HEK293 (cell line): ENCODE data around the gene DUSP2.

Experiments used
- CTCF ChIA-PET: fragments of 350-600 bp; formaldehyde crosslinking; extraction: SDS; loops from one replicate; lab custom pipeline; 2021; ENCODE audit warnings: antibody characterized with exemption; lab: Yijun Ruan, JAX
- POLR2A ChIA-PET: fragments of 300-600 bp; formaldehyde crosslinking; extraction: SDS; loops from one replicate; lab custom pipeline; 2020; ENCODE audit warnings: antibody characterized with exemption, inconsistent platforms; lab: Yijun Ruan, JAX
- H3K27ac ChIP-seq: fragments of 200-500 bp; sonication (Bioruptor generic); 2 replicates; pipeline ENCODE4 v1.5.1; 2014; ENCODE audit warnings: low read depth, low read length, control low read depth, inconsistent platforms; ENCODE audit errors: extremely low read depth
- H3K36me3 ChIP-seq, 2 experiments: fragments of 200-500 bp in 1 of 2; sonication (Bioruptor generic) in 1 of 2; 1 replicate in 1 of 2; 2 replicates in 1 of 2; pipeline ENCODE4 v1.5.1; 2014 to 2017; ENCODE audit warnings: inconsistent platforms in 2 of 2, low read length in 2 of 2; ENCODE audit not compliant: control insufficient read depth in 2 of 2, insufficient read depth in 1 of 2
- H3K4me1 ChIP-seq: fragments of 200-500 bp; sonication (Bioruptor generic); 2 replicates; pipeline ENCODE4 v1.5.1; 2014; ENCODE audit warnings: mild to moderate bottlenecking, low read length, inconsistent platforms; ENCODE audit not compliant: control insufficient read depth, insufficient read depth
- H3K4me3 ChIP-seq: 2 replicates; pipeline ENCODE4 v1.5.1; 2011; ENCODE audit warnings: low read depth, mild to moderate bottlenecking, control low read depth, low read length, moderate library complexity
- H3K9me3 ChIP-seq: fragments of 200-500 bp; sonication (Bioruptor generic); 2 replicates; pipeline ENCODE4 v1.5.1; 2014; ENCODE audit warnings: low read depth, low read length, inconsistent platforms; ENCODE audit not compliant: control insufficient read depth, insufficient read depth
- AEBP2 ChIP-seq: fragments of 450-650 bp; formaldehyde crosslinking; IDR thresholded peaks from 2 replicates; pipeline ENCODE4 v1.5.1; 2016; ENCODE audit warnings: missing biosample characterization, missing genetic modification characterization, borderline replicate concordance
- BCL11A ChIP-seq: fragments of 450-650 bp; formaldehyde crosslinking; IDR thresholded peaks from 2 replicates; pipeline ENCODE4 v1.5.1; 2016; ENCODE audit warnings: low read depth, missing biosample characterization, missing genetic modification characterization
- GFI1B ChIP-seq: fragments of 450-650 bp; formaldehyde crosslinking; IDR thresholded peaks from 2 replicates; pipeline ENCODE4 v1.5.1; 2016; ENCODE audit warnings: missing biosample characterization, missing genetic modification characterization
- HOXC10 ChIP-seq: sonication (generic); formaldehyde crosslinking; IDR thresholded peaks from 2 replicates; pipeline ENCODE4 v1.8.1; 2023; ENCODE audit warnings: mild to moderate bottlenecking, missing genetic modification reagents
- IKZF3 ChIP-seq: fragments of 450-650 bp; IDR thresholded peaks from 2 replicates; pipeline ENCODE4 v1.5.0; 2018; ENCODE audit warnings: missing biosample characterization, mild to moderate bottlenecking, missing genetic modification characterization, moderate library complexity
- REPIN1 ChIP-seq: fragments of 450-650 bp; formaldehyde crosslinking; IDR thresholded peaks from 2 replicates; pipeline ENCODE4 v1.5.1; 2017; ENCODE audit warnings: missing biosample characterization, missing genetic modification characterization, low read depth
- SALL2 ChIP-seq: fragments of 450-650 bp; formaldehyde crosslinking; IDR thresholded peaks from 2 replicates; pipeline ENCODE4 v1.5.0; 2017; ENCODE audit warnings: missing biosample characterization, mild to moderate bottlenecking, missing genetic modification characterization, borderline replicate concordance
- ZBTB20 ChIP-seq: fragments of 450-650 bp; formaldehyde crosslinking; IDR thresholded peaks from 2 replicates; pipeline ENCODE4 v1.5.1; 2016; ENCODE audit warnings: missing biosample characterization, missing genetic modification characterization
- ZNF10 ChIP-seq: fragments of 450-650 bp; formaldehyde crosslinking; IDR thresholded peaks from 2 replicates; pipeline ENCODE4 v1.5.1; 2017; ENCODE audit warnings: missing biosample characterization, missing genetic modification characterization
- ZNF133 ChIP-seq: fragments of 450-650 bp; formaldehyde crosslinking; IDR thresholded peaks from 2 replicates; pipeline ENCODE4 v1.5.1; 2016; ENCODE audit warnings: missing biosample characterization, missing genetic modification characterization
- ZNF138 ChIP-seq: fragments of 450-650 bp; formaldehyde crosslinking; IDR thresholded peaks from 2 replicates; pipeline ENCODE4 v1.5.1; 2016; ENCODE audit warnings: missing biosample characterization, missing genetic modification characterization, borderline replicate concordance
- ZNF174 ChIP-seq: fragments of 450-650 bp; formaldehyde crosslinking; IDR thresholded peaks from 2 replicates; pipeline ENCODE4 v1.5.0; 2017; ENCODE audit warnings: missing biosample characterization, mild to moderate bottlenecking, missing genetic modification characterization
- ZNF248 ChIP-seq: fragments of 450-650 bp; formaldehyde crosslinking; IDR thresholded peaks from 2 replicates; pipeline ENCODE4 v1.5.1; 2017; ENCODE audit warnings: missing biosample characterization, missing genetic modification characterization
- ZNF37A ChIP-seq: fragments of 450-650 bp; IDR thresholded peaks from 2 replicates; pipeline ENCODE4 v1.5.1; 2018; ENCODE audit warnings: missing biosample characterization, missing genetic modification characterization
- ZNF394 ChIP-seq: fragments of 450-650 bp; formaldehyde crosslinking; IDR thresholded peaks from 2 replicates; pipeline ENCODE4 v1.5.1; 2016; ENCODE audit warnings: missing biosample characterization, missing genetic modification characterization, mild to moderate bottlenecking, moderate library complexity, borderline replicate concordance
- ZNF416 ChIP-seq: fragments of 450-650 bp; formaldehyde crosslinking; IDR thresholded peaks from 2 replicates; pipeline ENCODE4 v1.5.1; 2016; ENCODE audit warnings: missing biosample characterization, missing genetic modification characterization
- ZNF426 ChIP-seq: fragments of 450-650 bp; formaldehyde crosslinking; IDR thresholded peaks from 2 replicates; pipeline ENCODE4 v1.5.1; 2017; ENCODE audit warnings: missing biosample characterization, missing genetic modification characterization, mild to moderate bottlenecking, inconsistent platforms, moderate library complexity
- ZNF544 ChIP-seq: fragments of 450-650 bp; formaldehyde crosslinking; IDR thresholded peaks from 2 replicates; pipeline ENCODE4 v1.5.0; 2017; ENCODE audit warnings: missing biosample characterization, missing genetic modification characterization
- ZNF654 ChIP-seq: fragments of 450-650 bp; formaldehyde crosslinking; IDR thresholded peaks from 2 replicates; pipeline ENCODE4 v1.5.1; 2016; ENCODE audit warnings: low read depth, missing biosample characterization, missing genetic modification characterization
- ZNF658 ChIP-seq: fragments of 450-650 bp; formaldehyde crosslinking; IDR thresholded peaks from 2 replicates; pipeline ENCODE4; 2016; ENCODE audit warnings: missing biosample characterization, missing genetic modification characterization
- ZNF660 ChIP-seq: fragments of 450-650 bp; IDR thresholded peaks from 2 replicates; pipeline ENCODE4 v1.5.1; 2018; ENCODE audit warnings: missing biosample characterization, mild to moderate bottlenecking, missing genetic modification characterization
- ZNF843 ChIP-seq: fragments of 450-650 bp; formaldehyde crosslinking; IDR thresholded peaks from 2 replicates; pipeline ENCODE4 v1.5.1; 2016; ENCODE audit warnings: missing biosample characterization, missing genetic modification characterization
- TF ChIP-seq, protein P1 (sequence below): fragments of 450-650 bp; formaldehyde crosslinking; conservative IDR thresholded peaks from 2 replicates; pipeline ENCODE4 v1.5.1; 2016; ENCODE audit warnings: low read depth, missing biosample characterization, missing genetic modification characterization
- TF ChIP-seq, protein P2 (sequence below): fragments of 450-650 bp; formaldehyde crosslinking; IDR thresholded peaks from 2 replicates; pipeline ENCODE4 v1.5.1; 2016; ENCODE audit warnings: missing biosample characterization, missing genetic modification characterization
- TF ChIP-seq, protein P3 (sequence below): fragments of 450-650 bp; formaldehyde crosslinking; IDR thresholded peaks from 2 replicates; pipeline ENCODE4 v1.5.1; 2016; ENCODE audit warnings: missing biosample characterization, missing genetic modification characterization

The DUSP2 gene

DNA sequence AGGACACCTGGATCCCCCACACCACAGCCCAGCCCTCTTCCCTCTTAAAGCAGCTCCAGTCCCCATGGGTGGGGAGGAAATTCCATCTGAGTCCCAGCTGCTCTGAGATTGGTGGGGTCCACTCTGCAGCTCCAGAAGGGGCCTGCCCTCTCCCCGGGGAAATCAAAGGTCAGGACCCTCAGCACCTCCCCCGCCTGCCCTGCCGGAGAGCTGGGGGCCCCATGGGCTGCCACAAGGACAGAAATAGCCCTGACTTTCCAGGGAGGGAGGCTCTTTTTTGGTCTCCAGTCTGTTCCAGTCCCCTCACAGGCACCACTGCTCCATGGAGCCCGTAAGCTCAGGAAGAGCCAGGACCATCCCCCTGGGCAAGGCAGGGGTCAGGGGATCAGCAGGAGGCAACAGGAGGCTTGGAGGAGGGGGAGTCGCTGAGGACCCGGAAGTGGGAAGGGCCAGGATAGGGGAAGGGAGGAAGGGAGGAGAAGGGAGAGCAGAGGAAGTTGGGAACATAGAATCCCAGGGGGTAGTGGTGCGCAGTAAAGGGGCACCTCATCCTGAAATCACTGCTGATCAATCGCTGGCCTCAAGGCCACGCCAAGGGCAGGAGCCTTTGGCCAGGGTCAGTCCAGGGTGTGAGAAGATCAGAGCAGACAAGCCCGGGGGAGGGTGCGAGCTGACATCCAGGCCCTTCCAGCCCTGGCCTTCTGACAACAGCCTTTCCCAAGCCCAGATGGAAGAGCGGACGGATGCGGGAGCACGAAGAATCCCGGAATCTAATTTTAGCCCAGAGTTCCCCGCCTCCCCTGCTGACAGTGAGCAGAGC lies 36.5 kb downstream of the DUSP2 start:
- Histone ChIP-seq H3K4me1 (no peaks in the 10 kb centered on the region), H3K36me3 (no peaks in the 10 kb centered on the region), H3K9me3 (no peaks in the 10 kb centered on the region), H3K27ac (no peak overlapping the region)
- POLR2A ChIA-PET: no interaction called here
- no peak for TF ChIP-seq ZNF174 (tag by site-specific recombination)
- TF ChIP-seq, protein P1, sequence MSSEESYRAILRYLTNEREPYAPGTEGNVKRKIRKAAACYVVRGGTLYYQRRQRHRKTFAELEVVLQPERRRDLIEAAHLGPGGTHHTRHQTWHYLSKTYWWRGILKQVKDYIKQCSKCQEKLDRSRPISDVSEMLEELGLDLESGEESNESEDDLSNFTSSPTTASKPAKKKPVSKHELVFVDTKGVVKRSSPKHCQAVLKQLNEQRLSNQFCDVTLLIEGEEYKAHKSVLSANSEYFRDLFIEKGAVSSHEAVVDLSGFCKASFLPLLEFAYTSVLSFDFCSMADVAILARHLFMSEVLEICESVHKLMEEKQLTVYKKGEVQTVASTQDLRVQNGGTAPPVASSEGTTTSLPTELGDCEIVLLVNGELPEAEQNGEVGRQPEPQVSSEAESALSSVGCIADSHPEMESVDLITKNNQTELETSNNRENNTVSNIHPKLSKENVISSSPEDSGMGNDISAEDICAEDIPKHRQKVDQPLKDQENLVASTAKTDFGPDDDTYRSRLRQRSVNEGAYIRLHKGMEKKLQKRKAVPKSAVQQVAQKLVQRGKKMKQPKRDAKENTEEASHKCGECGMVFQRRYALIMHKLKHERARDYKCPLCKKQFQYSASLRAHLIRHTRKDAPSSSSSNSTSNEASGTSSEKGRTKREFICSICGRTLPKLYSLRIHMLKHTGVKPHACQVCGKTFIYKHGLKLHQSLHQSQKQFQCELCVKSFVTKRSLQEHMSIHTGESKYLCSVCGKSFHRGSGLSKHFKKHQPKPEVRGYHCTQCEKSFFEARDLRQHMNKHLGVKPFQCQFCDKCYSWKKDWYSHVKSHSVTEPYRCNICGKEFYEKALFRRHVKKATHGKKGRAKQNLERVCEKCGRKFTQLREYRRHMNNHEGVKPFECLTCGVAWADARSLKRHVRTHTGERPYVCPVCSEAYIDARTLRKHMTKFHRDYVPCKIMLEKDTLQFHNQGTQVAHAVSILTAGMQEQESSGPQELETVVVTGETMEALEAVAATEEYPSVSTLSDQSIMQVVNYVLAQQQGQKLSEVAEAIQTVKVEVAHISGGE (tag by site-specific recombination): no peak
- TF ChIP-seq ZNF138: no peak
- no peak for TF ChIP-seq ZNF248 (tag by site-specific recombination)
- no peak for TF ChIP-seq ZNF37A (tag by site-specific recombination)
- no peak for TF ChIP-seq ZNF544 (tag by site-specific recombination)
- TF ChIP-seq HOXC10 (CRISPR knock-in tag): no peak
- no peak for TF ChIP-seq BCL11A (tag by site-specific recombination)
- TF ChIP-seq, protein P2, sequence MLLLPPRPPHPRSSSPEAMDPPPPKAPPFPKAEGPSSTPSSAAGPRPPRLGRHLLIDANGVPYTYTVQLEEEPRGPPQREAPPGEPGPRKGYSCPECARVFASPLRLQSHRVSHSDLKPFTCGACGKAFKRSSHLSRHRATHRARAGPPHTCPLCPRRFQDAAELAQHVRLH (tag by site-specific recombination): no peak
- TF ChIP-seq REPIN1 (tag by site-specific recombination): no peak
- no peak for TF ChIP-seq ZNF10
- TF ChIP-seq ZNF654 (tag by site-specific recombination): no peak
- TF ChIP-seq GFI1B: no peak
- TF ChIP-seq AEBP2 (tag by site-specific recombination): no peak
- TF ChIP-seq SALL2: no peak
- TF ChIP-seq ZNF426 (tag by site-specific recombination): no peak
- TF ChIP-seq, all 188 proteins: peak for 0
- no peak overlapping the region for H3K4me3 ChIP-seq
- CTCF ChIA-PET: interaction anchor here (0.9 to 1.1 kb wide), 2 partner anchors 8 to 87 kb away, joined by 3 to 6 read pairs; no protein-coding TSS in a partner anchor

DNA sequence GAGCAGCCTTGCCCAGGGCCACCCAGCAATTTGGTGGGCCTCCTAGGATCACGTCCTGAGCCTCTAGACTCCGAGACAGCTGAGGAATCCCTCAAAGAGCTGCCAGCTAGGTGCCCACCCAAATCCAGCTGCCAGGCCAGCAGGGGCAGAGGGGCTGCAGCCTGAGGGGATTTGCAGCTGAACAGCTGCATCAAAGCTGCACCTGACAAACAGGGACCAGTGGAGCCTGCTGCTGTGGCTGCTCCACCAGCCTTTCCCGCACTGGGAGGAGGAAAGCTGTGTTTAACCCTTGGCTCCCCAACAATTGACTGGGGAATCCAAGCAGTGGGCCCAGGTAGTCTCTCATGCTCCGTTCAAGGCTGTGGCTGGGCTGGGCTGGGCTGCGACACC lies 37.1 kb downstream of the DUSP2 start:
- CTCF ChIA-PET: interaction anchor here (0.9 to 1.1 kb wide), 2 partner anchors 9 to 86 kb away, joined by 3 to 6 read pairs; no protein-coding TSS in a partner anchor

More for the DNA sequence above, 37.1 kb downstream of the DUSP2 start:
- Histone ChIP-seq H3K9me3 (no peaks in the 10 kb centered on the region), H3K36me3 (no peaks in the 10 kb centered on the region), H3K4me3 (no peak overlapping the region), H3K4me1 (no peaks in the 10 kb centered on the region), H3K27ac (no peak overlapping the region)
- POLR2A ChIA-PET: no interaction called here
- TF ChIP-seq REPIN1 (tag by site-specific recombination) (no peak), ZNF174 (tag by site-specific recombination) (no peak), IKZF3 (tag by site-specific recombination) (no peak), ZNF416 (tag by site-specific recombination) (no peak), ZNF660 (no peak), ZNF658 (no peak), ZNF394 (tag by site-specific recombination) (no peak), ZNF843 (tag by site-specific recombination) (no peak), GFI1B (no peak), ZNF133 (tag by site-specific recombination) (no peak), ZBTB20 (tag by site-specific recombination) (no peak)
- TF ChIP-seq, protein P3, sequence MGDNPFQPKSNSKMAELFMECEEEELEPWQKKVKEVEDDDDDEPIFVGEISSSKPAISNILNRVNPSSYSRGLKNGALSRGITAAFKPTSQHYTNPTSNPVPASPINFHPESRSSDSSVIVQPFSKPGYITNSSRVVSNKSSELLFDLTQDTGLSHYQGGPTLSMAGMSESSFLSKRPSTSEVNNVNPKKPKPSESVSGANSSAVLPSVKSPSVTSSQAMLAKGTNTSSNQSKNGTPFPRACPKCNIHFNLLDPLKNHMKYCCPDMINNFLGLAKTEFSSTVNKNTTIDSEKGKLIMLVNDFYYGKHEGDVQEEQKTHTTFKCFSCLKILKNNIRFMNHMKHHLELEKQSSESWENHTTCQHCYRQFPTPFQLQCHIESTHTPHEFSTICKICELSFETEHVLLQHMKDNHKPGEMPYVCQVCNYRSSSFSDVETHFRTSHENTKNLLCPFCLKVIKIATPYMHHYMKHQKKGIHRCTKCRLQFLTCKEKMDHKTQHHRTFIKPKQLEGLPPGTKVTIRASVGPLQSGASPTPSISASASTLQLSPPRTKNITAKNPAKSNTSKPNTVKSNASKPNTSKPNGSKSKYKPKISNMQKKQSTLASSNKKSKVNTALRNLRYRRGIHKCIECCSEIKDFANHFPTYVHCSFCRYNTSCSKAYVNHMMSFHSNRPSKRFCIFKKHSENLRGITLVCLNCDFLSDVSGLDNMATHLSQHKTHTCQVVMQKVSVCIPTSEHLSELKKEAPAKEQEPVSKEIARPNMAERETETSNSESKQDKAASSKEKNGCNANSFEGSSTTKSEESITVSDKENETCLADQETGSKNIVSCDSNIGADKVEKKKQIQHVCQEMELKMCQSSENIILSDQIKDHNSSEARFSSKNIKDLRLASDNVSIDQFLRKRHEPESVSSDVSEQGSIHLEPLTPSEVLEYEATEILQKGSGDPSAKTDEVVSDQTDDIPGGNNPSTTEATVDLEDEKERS (tag by site-specific recombination): no peak
